Left ventricle myocardium inferior (tissue), 1 donor: ENCODE results near the gene TMEM205. TPM values are rescaled to one million over a fixed set of nuclear protein-coding genes. Genes with fewer than 3 reads are reported as not detected.

Experiments
- DNase-seq: peaks from one replicate; pipeline ENCODE4 v3.0.0-alpha.2; 2020
- H3K27ac ChIP-seq: fragments of 200-600 bp; replicated peaks from 2 replicates; pipeline ENCODE4 v1.8.0; 2021
- H3K27me3 ChIP-seq: fragments of 200-600 bp; 2 replicates; pipeline ENCODE4 v1.8.0; 2021; ENCODE audit warnings: low read depth
- H3K36me3 ChIP-seq: fragments of 200-600 bp; 2 replicates; pipeline ENCODE4 v1.8.0; 2021
- H3K4me1 ChIP-seq: fragments of 200-600 bp; 2 replicates; pipeline ENCODE4 v1.8.0; 2021
- H3K4me3 ChIP-seq: fragments of 200-600 bp; 2 replicates; pipeline ENCODE4 v1.8.0; 2021; ENCODE audit warnings: mild to moderate bottlenecking, moderate library complexity
- H3K9me3 ChIP-seq: fragments of 200-600 bp; replicated peaks from 2 replicates; pipeline ENCODE4 v1.8.0; 2021
- intact Hi-C: fragments of 100-400 bp; cut with micrococcal nuclease; formaldehyde crosslinking; loops from one replicate; pipeline ENCODE4 v1.11.0; 2022
- total RNA-seq: library from RNA; stranded (reverse); fragmentation: NEBNext Ultra II Directional; extraction: Animal tissue kit (Norgen Biotek cat#: 25700); gene quantifications from one replicate; pipeline ENCODE4 v1.2.1, GENCODE V29; 2021
- TF ChIP-seq, protein P1 (sequence below): fragments of 200-600 bp; IDR thresholded peaks from 2 replicates; pipeline ENCODE4 v1.8.0; 2021; ENCODE audit warnings: antibody characterized with exemption, mild to moderate bottlenecking, borderline replicate concordance
- donor health status: DM: no; HTN: yes; CAD: no; lungs with severe emphysema.

The TMEM205 gene
- total RNA-seq, 1 donor from 2014 or later = 77.8 TPM

DNA sequence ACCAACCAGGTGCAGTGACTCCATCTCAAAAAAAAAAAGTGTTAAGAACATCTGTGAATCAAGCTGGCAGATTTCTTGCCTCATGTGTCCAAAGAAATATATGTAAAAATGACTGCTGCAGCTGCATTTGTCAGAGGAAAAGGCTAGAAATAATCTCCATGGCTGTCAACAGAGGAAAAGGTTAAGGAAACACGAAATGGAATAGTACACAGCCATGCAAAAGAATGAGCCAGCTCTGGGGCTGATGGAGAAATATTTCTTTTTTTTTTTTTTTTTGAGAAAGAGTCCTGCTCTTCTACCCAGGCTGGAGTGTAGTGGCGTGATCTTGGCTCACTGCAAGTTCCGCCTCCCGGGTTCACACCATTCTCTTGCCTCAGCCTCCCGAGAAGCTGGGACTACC lies 13.2 kb downstream of the TMEM205 start:
- Histone ChIP-seq H3K27ac (no peak overlapping the region), H3K27me3 (no peaks in the 10 kb centered on the region), H3K9me3 (no peaks in the 10 kb centered on the region), H3K4me1 (peaks cover 1% of the 10 kb centered on the region), H3K36me3 (peaks cover 78% of the 10 kb centered on the region), H3K4me3 (no peak overlapping the region)
- no peak for DNase-seq
- intact Hi-C loops = no loop called here
- TF ChIP-seq, protein P1, sequence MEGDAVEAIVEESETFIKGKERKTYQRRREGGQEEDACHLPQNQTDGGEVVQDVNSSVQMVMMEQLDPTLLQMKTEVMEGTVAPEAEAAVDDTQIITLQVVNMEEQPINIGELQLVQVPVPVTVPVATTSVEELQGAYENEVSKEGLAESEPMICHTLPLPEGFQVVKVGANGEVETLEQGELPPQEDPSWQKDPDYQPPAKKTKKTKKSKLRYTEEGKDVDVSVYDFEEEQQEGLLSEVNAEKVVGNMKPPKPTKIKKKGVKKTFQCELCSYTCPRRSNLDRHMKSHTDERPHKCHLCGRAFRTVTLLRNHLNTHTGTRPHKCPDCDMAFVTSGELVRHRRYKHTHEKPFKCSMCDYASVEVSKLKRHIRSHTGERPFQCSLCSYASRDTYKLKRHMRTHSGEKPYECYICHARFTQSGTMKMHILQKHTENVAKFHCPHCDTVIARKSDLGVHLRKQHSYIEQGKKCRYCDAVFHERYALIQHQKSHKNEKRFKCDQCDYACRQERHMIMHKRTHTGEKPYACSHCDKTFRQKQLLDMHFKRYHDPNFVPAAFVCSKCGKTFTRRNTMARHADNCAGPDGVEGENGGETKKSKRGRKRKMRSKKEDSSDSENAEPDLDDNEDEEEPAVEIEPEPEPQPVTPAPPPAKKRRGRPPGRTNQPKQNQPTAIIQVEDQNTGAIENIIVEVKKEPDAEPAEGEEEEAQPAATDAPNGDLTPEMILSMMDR = no peak

DNA sequence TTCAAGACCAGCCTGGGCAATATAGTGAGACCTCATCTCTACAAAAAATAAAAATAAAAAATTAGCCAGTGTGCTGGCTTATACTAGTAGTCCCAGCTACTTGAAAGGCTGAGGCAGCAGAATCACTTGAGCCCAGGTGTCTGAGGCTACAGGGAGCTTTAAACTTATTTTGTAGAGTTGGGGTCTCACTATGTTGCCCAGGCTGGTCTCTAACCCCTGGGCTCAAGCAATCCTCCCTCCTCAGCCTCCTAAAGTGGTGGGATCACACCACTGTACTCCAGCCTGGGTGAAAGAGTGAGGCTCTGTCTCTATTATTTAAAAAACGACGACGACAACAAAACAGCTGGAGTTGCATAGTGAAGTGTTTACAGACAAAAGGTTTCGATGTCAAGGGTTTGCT lies 14.6 kb downstream of the TMEM205 start:
- DNase-seq = no peak
- H3K36me3 ChIP-seq = peaks cover 85% of the 10 kb centered on the region
- intact Hi-C loops = no loop called here

DNA sequence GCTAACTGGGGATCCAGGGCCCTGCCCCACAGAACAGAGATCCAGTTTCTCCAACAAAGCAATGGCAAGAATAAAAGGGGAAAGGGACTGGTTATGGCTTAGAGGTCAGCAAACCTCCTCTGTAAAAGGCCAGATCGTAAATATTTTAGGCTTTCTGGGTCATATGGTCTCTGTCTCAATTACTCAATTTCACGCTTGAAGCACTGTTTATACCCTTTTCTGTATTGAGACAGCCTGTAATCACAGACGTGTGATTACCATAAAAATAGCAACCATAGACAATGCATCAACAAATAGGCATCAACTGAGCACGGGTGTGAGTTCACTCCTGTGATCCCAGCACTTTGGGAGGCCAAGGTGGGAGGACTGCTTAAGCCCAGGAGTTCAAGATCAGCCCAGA lies 15.9 kb downstream of the TMEM205 start:
- DNase-seq = no peak
- intact Hi-C loops = no loop called here
- Histone ChIP-seq H3K9me3 (no peaks in the 10 kb centered on the region), H3K4me1 (peaks cover under 1% of the 10 kb centered on the region), H3K27ac (no peak overlapping the region), H3K27me3 (no peaks in the 10 kb centered on the region), H3K4me3 (no peak overlapping the region), H3K36me3 (peaks cover 75% of the 10 kb centered on the region)
- TF ChIP-seq, protein P1 = no peak

More for the DNA sequence above, 14.6 kb downstream of the TMEM205 start:
- no peak overlapping the region for H3K4me3 ChIP-seq
- no peak overlapping the region for H3K27ac ChIP-seq
- H3K27me3 ChIP-seq = no peaks in the 10 kb centered on the region
- H3K4me1 ChIP-seq = no peaks in the 10 kb centered on the region
- TF ChIP-seq, protein P1 = no peak
- H3K9me3 ChIP-seq = no peaks in the 10 kb centered on the region

DNA sequence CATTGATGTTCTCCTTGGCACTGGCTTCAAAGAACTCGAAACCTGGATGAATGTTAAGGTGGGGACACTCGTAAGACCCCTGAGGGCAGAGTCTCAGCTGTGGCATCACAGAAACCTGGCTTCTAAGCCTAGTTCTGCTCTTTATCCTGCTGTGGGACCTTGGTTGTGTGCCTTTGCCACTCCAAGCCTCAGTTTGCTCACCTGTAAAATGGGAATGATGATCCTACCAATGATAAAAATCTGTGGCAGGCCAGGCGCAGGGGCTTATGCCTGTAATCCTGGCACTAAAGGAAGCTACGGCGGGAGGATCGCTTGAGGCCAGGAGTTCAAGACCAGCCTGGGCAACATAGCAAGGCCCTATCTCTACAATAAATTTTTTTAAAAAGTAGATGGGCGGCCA lies 20.5 kb downstream of the TMEM205 start:
- Histone ChIP-seq H3K4me1 (peaks cover 25% of the 10 kb centered on the region), H3K27ac (peak overlapping the region; percentile 82), H3K27me3 (no peaks in the 10 kb centered on the region), H3K4me3 (no peak overlapping the region), H3K9me3 (no peaks in the 10 kb centered on the region), H3K36me3 (peaks cover 43% of the 10 kb centered on the region)
- TF ChIP-seq, protein P1 = no peak
- no peak for DNase-seq
- intact Hi-C loops = no loop called here

- no peak overlapping the region for H3K4me3 ChIP-seq
- H3K27me3 ChIP-seq = no peaks in the 10 kb centered on the region
- peaks cover 37% of the 10 kb centered on the region for H3K36me3 ChIP-seq
- no peaks in the 10 kb centered on the region for H3K9me3 ChIP-seq
- no peak for DNase-seq
- peaks cover 25% of the 10 kb centered on the region for H3K4me1 ChIP-seq
- intact Hi-C loops = no loop called here
- TF ChIP-seq, protein P1 = no peak
- H3K27ac ChIP-seq = peak overlapping the region; percentile 82
These were observed 21.2 kb downstream of the TMEM205 start for GRCh38 chr19:11324748-11325389.
